Measurements from ENCODE around the gene PARD3. TPM values are rescaled to one million over a fixed set of nuclear protein-coding genes. Genes with fewer than 3 reads are reported as not detected.

PARD3 gene
- total RNA-seq, 2 donors from 2014 or later: 59.6 to 74.6 TPM

GRCh38 chr10:34775044-34775637, 40.0 kb downstream of the PARD3 start:
- no peaks in the 10 kb centered on the region for H3K9me3 Mint-ChIP-seq
- peaks cover 2% of the 10 kb centered on the region for H3K36me3 Mint-ChIP-seq (ENCODE audit: low read depth)
- H3K27ac ChIP-seq (ENCODE audit: low read depth, low read length): no peak overlapping the region
- H3K27me3 ChIP-seq (ENCODE audit: control insufficient read depth, insufficient read depth, low read length, poor library complexity, severe bottlenecking): no peaks in the 10 kb centered on the region
- no peak overlapping the region for H3K9ac ChIP-seq (ENCODE audit: extremely low read depth, low read length, poor library complexity, severe bottlenecking)
- WGBS, 2 experiments (ENCODE audit: insufficient coverage in 1 of 2, insufficient read length in 1 of 2): 88 to 99% methylated on average over 2 to 3 of the region's 3 CpGs
- H3K9me3 ChIP-seq (ENCODE audit: control insufficient read depth, low read length): no peaks in the 10 kb centered on the region
- no peaks in the 10 kb centered on the region for H3K27me3 Mint-ChIP-seq (ENCODE audit: insufficient read depth)
- DNase-seq: no peak
- no peak overlapping the region for H3K4me3 ChIP-seq (ENCODE audit: low read length)
- H3K4me1 ChIP-seq (ENCODE audit: control insufficient read depth, insufficient read depth, low read length): peaks cover 9% of the 10 kb centered on the region
- peaks cover 32% of the 10 kb centered on the region for H3K4me1 Mint-ChIP-seq
- no peak overlapping the region for H3K27ac Mint-ChIP-seq
- no peak overlapping the region for H3K4me3 Mint-ChIP-seq
- peaks cover 7% of the 10 kb centered on the region for H3K36me3 ChIP-seq (ENCODE audit: control insufficient read depth, insufficient read depth, low read length)
- TF ChIP-seq CTCF (conservative IDR thresholded peaks at IDR 0.05): no peak

GRCh38 chr10:34773636-34774630, 41.2 kb downstream of the PARD3 start:
- Histone ChIP-seq H3K4me1 (ENCODE audit: control insufficient read depth, insufficient read depth, low read length) (peaks cover 14% of the 10 kb centered on the region), H3K9ac (ENCODE audit: extremely low read depth, low read length, poor library complexity, severe bottlenecking) (no peak overlapping the region), H3K27me3 (ENCODE audit: control insufficient read depth, insufficient read depth, low read length, poor library complexity, severe bottlenecking) (no peaks in the 10 kb centered on the region), H3K9me3 (ENCODE audit: control insufficient read depth, low read length) (no peaks in the 10 kb centered on the region), H3K27ac (ENCODE audit: low read depth, low read length) (no peak overlapping the region), H3K36me3 (ENCODE audit: control insufficient read depth, insufficient read depth, low read length) (peaks cover 3% of the 10 kb centered on the region), H3K4me3 (ENCODE audit: low read length) (no peak overlapping the region)
- TF ChIP-seq CTCF (conservative IDR thresholded peaks at IDR 0.05): no peak
- no peaks in the 10 kb centered on the region for H3K9me3 Mint-ChIP-seq
- H3K4me3 Mint-ChIP-seq: no peak overlapping the region
- H3K36me3 Mint-ChIP-seq (ENCODE audit: low read depth): peaks cover 2% of the 10 kb centered on the region
- WGBS, 2 experiments (ENCODE audit: insufficient coverage in 1 of 2, insufficient read length in 1 of 2): 90 to 95% methylated on average over 2 to 4 of the region's 4 CpGs
- H3K27ac Mint-ChIP-seq: no peak overlapping the region
- no peak for DNase-seq
- H3K4me1 Mint-ChIP-seq: peaks cover 43% of the 10 kb centered on the region
- no peaks in the 10 kb centered on the region for H3K27me3 Mint-ChIP-seq (ENCODE audit: insufficient read depth)

GRCh38 chr10:34771525-34771924, 43.6 kb downstream of the PARD3 start:
- Mint-ChIP-seq H3K36me3 (ENCODE audit: low read depth) (no peaks in the 10 kb centered on the region), H3K4me3 (no peak overlapping the region), H3K4me1 (peaks cover 59% of the 10 kb centered on the region), H3K9me3 (no peaks in the 10 kb centered on the region), H3K27me3 (ENCODE audit: insufficient read depth) (no peaks in the 10 kb centered on the region), H3K27ac (no peak overlapping the region)
- DNase-seq: no peak
- Histone ChIP-seq H3K9ac (ENCODE audit: extremely low read depth, low read length, poor library complexity, severe bottlenecking) (no peak overlapping the region), H3K36me3 (ENCODE audit: control insufficient read depth, insufficient read depth, low read length) (no peaks in the 10 kb centered on the region), H3K9me3 (ENCODE audit: control insufficient read depth, low read length) (no peaks in the 10 kb centered on the region), H3K27ac (ENCODE audit: low read depth, low read length) (no peak overlapping the region), H3K4me1 (ENCODE audit: control insufficient read depth, insufficient read depth, low read length) (peaks cover 27% of the 10 kb centered on the region), H3K4me3 (ENCODE audit: low read length) (no peak overlapping the region), H3K27me3 (ENCODE audit: control insufficient read depth, insufficient read depth, low read length, poor library complexity, severe bottlenecking) (no peaks in the 10 kb centered on the region)
- TF ChIP-seq CTCF (conservative IDR thresholded peaks at IDR 0.05): no peak
- WGBS, 2 experiments (ENCODE audit: insufficient coverage in 1 of 2, insufficient read length in 1 of 2): 95 to 96% methylated on average over 4 of the region's 4 CpGs

Data from endodermal cell (in vitro differentiated cells).